PC-3 (cell line): ENCODE results near the gene SYNPO. TPM values are rescaled to one million over a fixed set of nuclear protein-coding genes. Genes with fewer than 3 reads are reported as not detected.

Source experiments
- ATAC-seq: fragments of 200-7000 bp; cut with Tn5 transposase; 2 replicates; pipeline ENCODE4 v1.9.1; 2020; ENCODE audit warnings: mild to moderate bottlenecking, moderate library complexity
- BruUV-seq: library from RNA; stranded (reverse); fragments of 400-500 nt; replicated peaks from 2 replicates; lab custom pipeline; 2021; lab: Mats Ljungman, UMichigan
- CTCF ChIA-PET: fragments of 300-600 bp; sonication (Branson Sonifier 250); formaldehyde crosslinking; loops from one replicate; lab custom pipeline; 2022; ENCODE audit warnings: antibody characterized with exemption; lab: Charles Lee
- POLR2A ChIA-PET: fragments of 300-600 bp; sonication (Branson Sonifier 250); formaldehyde crosslinking; loops from one replicate; lab custom pipeline; 2022; ENCODE audit warnings: antibody characterized with exemption; ENCODE audit not compliant: unreplicated experiment; lab: Charles Lee
- DNase-seq: peaks from one replicate; pipeline ENCODE4 v3.0.0-alpha.2; 2015
- H2AFZ ChIP-seq: fragments of 300-600 bp; sonication (generic); 2 replicates; pipeline ENCODE4 v1.6.0; 2016; ENCODE audit warnings: antibody characterized with exemption, low read length
- H3F3A ChIP-seq: fragments of 300-600 bp; sonication (generic); one replicate; pipeline ENCODE4 v1.6.0; 2017; ENCODE audit warnings: antibody characterized with exemption, low read length, control low read depth, mild to moderate bottlenecking; ENCODE audit not compliant: unreplicated experiment
- H3K27ac ChIP-seq: fragments of 300-600 bp; sonication (generic); 2 replicates; pipeline ENCODE4 v1.5.1; 2016; ENCODE audit warnings: mild to moderate bottlenecking, low read length
- H3K27me3 ChIP-seq: fragments of 300-600 bp; sonication (generic); 2 replicates; pipeline ENCODE4 v1.6.1; 2016; ENCODE audit warnings: low read length, mixed read lengths
- H3K36me3 ChIP-seq: fragments of 300-600 bp; sonication (generic); 2 replicates; pipeline ENCODE4 v1.6.1; 2016; ENCODE audit warnings: low read depth, mixed run types, low read length, mixed read lengths
- H3K4me1 ChIP-seq: fragments of 300-600 bp; sonication (generic); 2 replicates; pipeline ENCODE4 v1.5.1; 2016; ENCODE audit warnings: low read length; ENCODE audit not compliant: insufficient read depth
- H3K4me2 ChIP-seq: fragments of 300-600 bp; sonication (generic); 2 replicates; pipeline ENCODE4 v1.6.0; 2016; ENCODE audit warnings: low read length
- H3K4me3 ChIP-seq: fragments of 300-600 bp; sonication (generic); 2 replicates; pipeline ENCODE4 v1.5.1; 2016; ENCODE audit warnings: mild to moderate bottlenecking, low read length, mixed read lengths
- H3K79me2 ChIP-seq: fragments of 300-600 bp; sonication (generic); 2 replicates; pipeline ENCODE4 v1.6.1; 2017; ENCODE audit warnings: low read length, mixed read lengths
- H3K9ac ChIP-seq: fragments of 300-600 bp; sonication (generic); 2 replicates; pipeline ENCODE4 v1.6.0; 2016; ENCODE audit warnings: mild to moderate bottlenecking, low read length
- H3K9me2 ChIP-seq: fragments of 300-600 bp; sonication (generic); replicated peaks from 2 replicates; pipeline ENCODE4 v1.6.1; 2016; ENCODE audit warnings: mixed run types, low read length, mixed read lengths
- H3K9me3 ChIP-seq: fragments of 300-600 bp; sonication (generic); 2 replicates; pipeline ENCODE4 v1.6.1; 2016; ENCODE audit warnings: low read length, mixed read lengths
- H4K20me1 ChIP-seq: fragments of 300-600 bp; sonication (generic); 2 replicates; pipeline ENCODE4 v1.6.1; 2016; ENCODE audit warnings: low read length, mixed read lengths
- CTCF ChIP-seq: fragments of 300-600 bp; sonication (generic); conservative IDR thresholded peaks from 2 replicates; pipeline ENCODE4 v1.5.1; 2017; ENCODE audit warnings: antibody characterized with exemption, low read depth, mild to moderate bottlenecking, low read length
- EZH2 ChIP-seq: fragments of 300-600 bp; sonication (generic); IDR thresholded peaks from one replicate; pipeline ENCODE4 v1.6.1; 2017; ENCODE audit warnings: antibody characterized with exemption, mild to moderate bottlenecking, low read length; ENCODE audit not compliant: unreplicated experiment
- EZH2phosphoT487 ChIP-seq: fragments of 300-600 bp; sonication (generic); IDR thresholded peaks from 2 replicates; pipeline ENCODE4 v1.6.1; 2018; ENCODE audit warnings: mild to moderate bottlenecking, antibody characterized with exemption, low read length, borderline replicate concordance
- intact Hi-C: fragments of 100-400 bp; cut with micrococcal nuclease; formaldehyde crosslinking; loops from 2 replicates; pipeline ENCODE4 v1.9.0; 2023
- total RNA-seq: library from RNA; depleted of rRNA; stranded (reverse); fragments of >200 nt; gene quantifications from 2 replicates; pipeline ENCODE4 v1.2.3, GENCODE V29; 2014

The SYNPO gene
- total RNA-seq, 1 experiment from 2014 or later, result 5.3 TPM

- TF ChIP-seq EZH2phosphoT487 (no peak), EZH2 (no peak), CTCF (no peak)
- CTCF ChIA-PET, result no interaction called here
- no peaks in the 10 kb centered on the region for H3K36me3 ChIP-seq
- no peak overlapping the region for H3K4me2 ChIP-seq
- peaks cover 12% of the 10 kb centered on the region for H3K4me1 ChIP-seq
- no TSS peak for BruUV-seq
- H3K4me3 ChIP-seq, result no peak overlapping the region
- H3F3A ChIP-seq, result no peaks in the 10 kb centered on the region
- intact Hi-C loops, result no loop called here
- POLR2A ChIA-PET, result no interaction called here
- no peaks in the 10 kb centered on the region for H3K27me3 ChIP-seq
- DNase-seq (no peak), ATAC-seq (no peak)
- no peak overlapping the region for H3K27ac ChIP-seq
- no peaks in the 10 kb centered on the region for H3K79me2 ChIP-seq
- H3K9ac ChIP-seq, result no peak overlapping the region
- no peaks in the 10 kb centered on the region for H4K20me1 ChIP-seq
- H2AFZ ChIP-seq, result no peak overlapping the region
- H3K9me3 ChIP-seq, result no peaks in the 10 kb centered on the region
- no peaks in the 10 kb centered on the region for H3K9me2 ChIP-seq
Observed at GRCh38 chr5:150630461-150631325, 9.8 kb upstream of the SYNPO start.

- Histone ChIP-seq H3K36me3 (no peaks in the 10 kb centered on the region), H3K27ac (no peak overlapping the region), H3K9me2 (no peaks in the 10 kb centered on the region), H3K9ac (no peak overlapping the region), H3F3A (no peaks in the 10 kb centered on the region), H3K4me1 (peaks cover 18% of the 10 kb centered on the region), H4K20me1 (no peaks in the 10 kb centered on the region), H3K4me2 (no peak overlapping the region), H3K27me3 (no peaks in the 10 kb centered on the region), H3K9me3 (no peaks in the 10 kb centered on the region), H2AFZ (no peak overlapping the region), H3K79me2 (no peaks in the 10 kb centered on the region), H3K4me3 (no peak overlapping the region)
- POLR2A ChIA-PET, result no interaction called here
- TF ChIP-seq CTCF (no peak), EZH2 (no peak), EZH2phosphoT487 (no peak)
- intact Hi-C loops, result no loop called here
- DNase-seq (no peak), ATAC-seq (no peak)
- CTCF ChIA-PET, result interaction anchor here (0.6 kb wide), 1 partner anchor 13 kb away, joined by 4 read pairs; no protein-coding TSS in a partner anchor
- no TSS peak for BruUV-seq
Observed at GRCh38 chr5:150631326-150631701, 9.1 kb upstream of the SYNPO start.
